K562 (cell line): ENCODE measurements around the gene RSF1. TPM values are rescaled to one million over a fixed set of nuclear protein-coding genes. Genes with fewer than 3 reads are reported as not detected.

Experiments
- ATAC-seq: fragments of 200-7000 bp; cut with Tn5 transposase; 3 replicates; pipeline ENCODE4 v1.9.1; 2020; ENCODE audit warnings: moderate library complexity
- BruUV-seq: library from RNA; stranded (reverse); fragments of 400-500 nt; replicated peaks from 2 replicates; lab custom pipeline; 2021; lab: Mats Ljungman, UMichigan
- CTCF ChIA-PET: fragments of 300-600 bp; formaldehyde crosslinking; extraction: SDS; loops from one replicate; lab custom pipeline; 2021; ENCODE audit warnings: low intra/inter-chr PET ratio; lab: Yijun Ruan, JAX
- POLR2A ChIA-PET: fragments of 300-600, 350-650 bp; sonication (Branson Sonifier 250); formaldehyde crosslinking; extraction: SDS; loops from one replicate; lab custom pipeline; 2021; ENCODE audit warnings: antibody characterized with exemption, inconsistent platforms; lab: Yijun Ruan, JAX
- DNase-seq, 4 experiments: peaks; one replicate each; pipeline versions ENCODE4 v3.0.0 to v3.0.0-alpha.2; 2011 to 2018; ENCODE audit warnings: low spot score in 3 of 4, mixed read lengths in 3 of 4; ENCODE audit errors: extremely low read depth in 1 of 4
- FAIRE-seq: peaks from 2 replicates; lab custom pipeline; 2011; peaks lifted over from hg19 to GRCh38; lab: Jason Lieb, UNC
- H2AFZ ChIP-seq: 2 replicates; pipeline ENCODE4 v1.6.0; 2011; ENCODE audit warnings: low read depth, low read length, control low read depth, inconsistent platforms
- H3K27ac ChIP-seq: fragments of 200-600 bp; 3 replicates; pipeline ENCODE4 v1.8.0; 2011; ENCODE audit warnings: low read depth, mild to moderate bottlenecking, control low read depth, inconsistent platforms, low read length, moderate library complexity, mixed read lengths; ENCODE audit errors: extremely low read depth
- H3K27me3 ChIP-seq, 2 experiments: fragments of 300-600 bp in 1 of 2; 2 replicates in 1 of 2; 3 replicates in 1 of 2; pipeline versions ENCODE4 v1.6.0 to v1.8.0; 2011; ENCODE audit warnings: inconsistent platforms in 2 of 2, low read length in 2 of 2, mild to moderate bottlenecking in 1 of 2, mixed read lengths in 1 of 2, moderate library complexity in 1 of 2; ENCODE audit not compliant: control insufficient read depth in 2 of 2, insufficient read depth in 2 of 2
- H3K36me3 ChIP-seq: fragments of 300-600 bp; 3 replicates; pipeline ENCODE4 v1.8.0; 2011; ENCODE audit warnings: mild to moderate bottlenecking, low read length, inconsistent platforms; ENCODE audit not compliant: control insufficient read depth, insufficient read depth
- H3K4me1 ChIP-seq, 2 experiments: fragments of 200-600 bp in 1 of 2; replicated peaks in 1 of 2; 2 replicates in 1 of 2; 3 replicates in 1 of 2; pipeline versions ENCODE4 v1.5.1 to v1.8.0; 2011; ENCODE audit warnings: inconsistent platforms in 2 of 2, low read length in 2 of 2, mild to moderate bottlenecking in 1 of 2, mixed read lengths in 1 of 2, moderate library complexity in 1 of 2; ENCODE audit not compliant: control insufficient read depth in 2 of 2, insufficient read depth in 2 of 2
- H3K4me2 ChIP-seq: 2 replicates; pipeline ENCODE4 v1.6.1; 2011; ENCODE audit warnings: low read length, control low read depth, inconsistent platforms, mixed read lengths; ENCODE audit not compliant: insufficient read depth
- H3K4me3 ChIP-seq: fragments of 200-600 bp; sonication (generic), shearing (Covaris generic); 2 replicates; pipeline ENCODE4 v1.5.1; 2016; ENCODE audit warnings: control low read depth, inconsistent platforms
- H3K79me2 ChIP-seq: fragments of 200-600 bp; 3 replicates; pipeline ENCODE4 v1.8.0; 2011; ENCODE audit warnings: low read length, inconsistent platforms; ENCODE audit not compliant: control insufficient read depth, insufficient read depth
- H3K9ac ChIP-seq, 2 experiments: 2 replicates each; pipeline versions ENCODE4 v1.6.0 to v1.6.1; 2011; ENCODE audit warnings: low read depth in 2 of 2, low read length in 2 of 2, control low read depth in 1 of 2, inconsistent platforms in 1 of 2, mild to moderate bottlenecking in 1 of 2, mixed read lengths in 1 of 2; ENCODE audit not compliant: insufficient read depth in 1 of 2
- H3K9me1 ChIP-seq: one replicate; pipeline ENCODE4 v1.6.0; 2011; ENCODE audit warnings: inconsistent platforms, mild to moderate bottlenecking, low read length, moderate library complexity; ENCODE audit not compliant: control insufficient read depth, insufficient read depth
- H3K9me3 ChIP-seq: replicated peaks from 2 replicates; pipeline ENCODE4 v1.5.1; 2011; ENCODE audit warnings: low read depth, low read length, inconsistent platforms; ENCODE audit not compliant: control insufficient read depth, insufficient read depth
- H4K20me1 ChIP-seq: replicated peaks from 2 replicates; pipeline ENCODE4 v1.6.1; 2011; ENCODE audit warnings: low read length, inconsistent platforms, mixed read lengths; ENCODE audit not compliant: control insufficient read depth, insufficient read depth
- CTCF ChIP-seq, 3 experiments: IDR thresholded peaks in 2 of 3; conservative IDR thresholded peaks in 1 of 3; 2 replicates each; pipeline ENCODE4 v1.5.1; 2011 to 2012; ENCODE audit warnings: low read length in 3 of 3, mild to moderate bottlenecking in 3 of 3, control low read depth in 2 of 3, improper control_type of control experiment in 1 of 3, inconsistent platforms in 1 of 3, low read depth in 1 of 3, mixed read lengths in 1 of 3, moderate library complexity in 1 of 3; ENCODE audit not compliant: insufficient read depth in 2 of 3
- GTF2A2 ChIP-seq: IDR thresholded peaks from 2 replicates; pipeline ENCODE4 v1.6.1; 2016; ENCODE audit warnings: mild to moderate bottlenecking, missing genetic modification characterization, missing compliant biosample characterization
- NEUROD1 ChIP-seq: fragments of 150-350 bp; IDR thresholded peaks from 2 replicates; pipeline ENCODE4 v1.6.1; 2014; ENCODE audit warnings: borderline replicate concordance, low read length, low read depth; ENCODE audit not compliant: partially characterized antibody
- RAD21 ChIP-seq, 2 experiments: fragments of 250-450 bp in 1 of 2; fragments of 450-650 bp in 1 of 2; sonication (Bioruptor Pico) in 1 of 2; formaldehyde crosslinking in 1 of 2; IDR thresholded peaks in 1 of 2; conservative IDR thresholded peaks in 1 of 2; 2 replicates each; pipeline versions ENCODE4 v1.4.0 to v1.8.0; 2020 to 2022; ENCODE audit warnings: mild to moderate bottlenecking in 2 of 2, moderate library complexity in 1 of 2
- REST ChIP-seq, 2 experiments: fragments of 450-650 bp; formaldehyde crosslinking in 1 of 2; IDR thresholded peaks; 2 replicates each; pipeline versions ENCODE4 v1.4.0 to v1.6.1; 2014 to 2020; ENCODE audit warnings: mild to moderate bottlenecking in 2 of 2, borderline replicate concordance in 1 of 2, low read depth in 1 of 2
- SMC3 ChIP-seq: conservative IDR thresholded peaks from 2 replicates; pipeline ENCODE4 v1.6.1; 2011; ENCODE audit warnings: low read depth, low read length, improper control_type of control experiment; ENCODE audit not compliant: insufficient read depth
- ZBTB1 ChIP-seq: sonication (generic); formaldehyde crosslinking; IDR thresholded peaks from 2 replicates; pipeline ENCODE4 v1.8.1; 2023; ENCODE audit warnings: missing genetic modification reagents, low read depth, mild to moderate bottlenecking, borderline replicate concordance
- ZNF217 ChIP-seq: sonication (generic); formaldehyde crosslinking; IDR thresholded peaks from 2 replicates; pipeline ENCODE4 v1.8.0; 2022; ENCODE audit warnings: mild to moderate bottlenecking, missing genetic modification reagents
- ZNF347 ChIP-seq: fragments of 450-650 bp; formaldehyde crosslinking; IDR thresholded peaks from 2 replicates; pipeline ENCODE4 v1.4.0; 2020; ENCODE audit warnings: low read depth, mild to moderate bottlenecking, moderate library complexity
- WGBS: fragments of 100-300 bp; shearing (Covaris generic); methylation state at CpG from one replicate; pipeline ENCODE4 v1.1.6; 2016; ENCODE audit warnings: low coverage, mixed read lengths; ENCODE audit not compliant: insufficient coverage; ENCODE audit errors: missing lambda C conversion rate; 5-methylcytosine and 5-hydroxymethylcytosine counted together
- in situ Hi-C: fragments of 300-500 bp; cut with MboI; formaldehyde crosslinking; loops from 4 replicates; pipeline ENCODE4 v1.15.0; 2018; ENCODE audit warnings: inconsistent platforms, mixed read lengths
- intact Hi-C: fragments of 100-400 bp; cut with micrococcal nuclease; formaldehyde crosslinking; loops from 2 replicates; pipeline ENCODE4 v1.14.2; 2022
- polyA plus RNA-seq, 8 experiments: library from polyadenylated mRNA; depleted of rRNA in 4 of 8; stranded (reverse) in 5 of 8; unstranded in 3 of 8; fragments of >200 nt; fragmentation: Nextera tagmentation in 2 of 8; fragmentation: Illumina TruSeq in 1 of 8; extraction: Ambion mirVana in 2 of 8; extraction: Trizol in 1 of 8; gene quantifications; 2 replicates each; pipeline versions ENCODE4 v1.2.1 to v1.2.3, GENCODE V29; 2011 to 2014; ENCODE audit warnings: inconsistent platforms in 1 of 8, missing spikeins in 1 of 8
- total RNA-seq, 7 experiments: library from RNA; depleted of rRNA in 6 of 7; stranded (reverse); fragments of >200 nt in 6 of 7; fragmentation: Illumina TruSeq in 2 of 7; extraction: Trizol in 2 of 7; gene quantifications; 2 replicates each; pipeline versions ENCODE4 v1.2.1 to v1.2.3, GENCODE V29; 2011 to 2021; ENCODE audit warnings: low replicate concordance in 1 of 7
- TF ChIP-seq, protein P1 (sequence below): fragments of 250-450 bp; sonication (Bioruptor Pico); IDR thresholded peaks from 2 replicates; pipeline ENCODE4 v1.6.1; 2021; ENCODE audit warnings: mild to moderate bottlenecking

RSF1 gene
- total and polyA plus RNA-seq, 9 of the 15 experiments (the other 6 are each of a cell fraction or from before 2014, with no cell fraction given), result 9.7 to 63.6 (median 42.8) TPM

GRCh38 chr11:77776455-77776854, 44.1 kb downstream of the RSF1 start:
- TF ChIP-seq, protein P1, sequence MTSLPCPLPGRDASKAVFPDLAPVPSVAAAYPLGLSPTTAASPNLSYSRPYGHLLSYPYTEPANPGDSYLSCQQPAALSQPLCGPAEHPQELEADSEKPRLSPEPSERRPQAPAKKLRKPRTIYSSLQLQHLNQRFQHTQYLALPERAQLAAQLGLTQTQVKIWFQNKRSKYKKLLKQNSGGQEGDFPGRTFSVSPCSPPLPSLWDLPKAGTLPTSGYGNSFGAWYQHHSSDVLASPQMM (CRISPR knock-in tag), result no peak
- TF ChIP-seq ZNF347 (CRISPR knock-in tag) (no peak), GTF2A2 (tag) (no peak), REST (IDR thresholded peaks at IDR 0.05; ENCODE audit: borderline replicate concordance) (peak; percentile 29; the same call in 1 of the 2 replicates), REST (CRISPR knock-in tag; IDR thresholded peaks at IDR 0.05; ENCODE audit: low read depth) (no peak), NEUROD1 (no peak), CTCF (IDR thresholded peaks at IDR 0.05 in 2 of 3, conservative IDR thresholded peaks at IDR 0.05 in 1 of 3; ENCODE audit: insufficient read depth in 2 of 3, low read depth in 1 of 3, low read length in 3 of 3) (peak in 2 of 3 experiments; percentile 27 to 50; a peak in 3 of 6 replicates), ZNF217 (no peak), SMC3 (peak; percentile 29; the same call in 1 of the 2 replicates), ZBTB1 (CRISPR knock-in tag) (no peak), RAD21 (CRISPR knock-in tag; conservative IDR thresholded peaks at IDR 0.05 in 1 of 2, IDR thresholded peaks at IDR 0.05 in 1 of 2) (peak; percentile 24 to 62)
- TF ChIP-seq, all 486 proteins: peak for 4
- BruUV-seq, result no TSS peak
- DNase-seq (peak in 2 of 4 experiments; percentile 21 to 27), FAIRE-seq (peak; percentile 46), ATAC-seq (peak; percentile 56; the same call in 2 of the 3 replicates)
- no peaks in the 10 kb centered on the region for H3K9me3 ChIP-seq
- intact Hi-C loops, result loop anchor here (1.0 to 2.0 kb wide), 2 partner anchors 224 to 270 kb away; no protein-coding TSS in a partner anchor
- H3K36me3 ChIP-seq, result peaks cover 4% of the 10 kb centered on the region; the same call in 2 of the 3 replicates
- H4K20me1 ChIP-seq, result no peaks in the 10 kb centered on the region
- H2AFZ ChIP-seq, result no peak overlapping the region
- WGBS, result 26% methylated on average over 1 of the region's 1 CpG
- H3K4me3 ChIP-seq, result no peak overlapping the region
- H3K4me2 ChIP-seq, result no peak overlapping the region
- ChIA-PET POLR2A (no interaction called here), CTCF (interaction anchor here (1.1 kb wide), 1 partner anchor 788 kb away, joined by 4 read pairs; no protein-coding TSS in a partner anchor)
- H3K27ac ChIP-seq, result no peak overlapping the region
- no peaks in the 10 kb centered on the region for H3K9me1 ChIP-seq
- in situ Hi-C loops, result no loop called here
- H3K9ac ChIP-seq, result no peak overlapping the region
- H3K79me2 ChIP-seq, result peaks cover 66% of the 10 kb centered on the region
- H3K27me3 ChIP-seq, result no peaks in the 10 kb centered on the region
- H3K4me1 ChIP-seq, result peaks cover 0 to 3% of the 10 kb centered on the region in 2 experiments; a peak in 1 of 5 replicates
